ENCODE data around the gene OBSL1.

DNA sequence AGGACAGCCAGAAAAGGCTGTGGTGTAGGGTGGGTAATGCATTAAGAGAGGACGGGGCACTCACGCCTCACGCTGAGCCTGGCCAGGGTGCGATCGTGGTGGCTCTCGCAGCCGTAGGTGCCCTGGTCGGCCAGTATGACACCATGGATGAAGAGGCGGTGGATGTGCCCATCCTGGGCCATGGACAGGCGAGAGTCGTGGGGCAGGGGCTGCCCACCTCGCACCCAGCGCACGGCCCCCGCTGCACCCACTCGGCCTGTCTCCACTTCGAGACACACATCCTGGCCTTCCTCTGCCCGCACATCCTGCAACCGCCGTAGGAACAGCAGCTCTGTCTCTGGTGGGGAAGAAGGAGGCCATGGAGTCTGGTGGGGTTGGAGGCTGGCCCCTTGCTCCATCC is 15.4 kb downstream of the OBSL1 start:
- TF ChIP-seq POLR2AphosphoS5 (IDR thresholded peaks at IDR 0.05; ENCODE audit: low read depth, low read length) (no peak), CTCF (IDR thresholded peaks at IDR 0.05) (no peak), REST (IDR thresholded peaks at IDR 0.05; ENCODE audit: insufficient read depth in 1 of 2, low read depth in 2 of 2, low read length in 1 of 2) (no peak), SIN3A (IDR thresholded peaks at IDR 0.05; ENCODE audit: borderline replicate concordance, insufficient read depth, low read depth, low read length) (no peak), TCF7L2 (IDR thresholded peaks at IDR 0.05; ENCODE audit: low read depth, low read length) (no peak)

Measured in Panc1 (cell line).